HepG2 (cell line): Measurements from ENCODE around the gene ZSCAN20. TPM values are rescaled to one million over a fixed set of nuclear protein-coding genes. Genes with fewer than 3 reads are reported as not detected.

Source experiments
- FOSL2 ChIP-seq: sonication (generic); formaldehyde crosslinking; IDR thresholded peaks from 2 replicates; pipeline ENCODE4 v1.4.0; 2020; ENCODE audit warnings: missing genetic modification reagents
- FOXK1 ChIP-seq: sonication (generic); formaldehyde crosslinking; IDR thresholded peaks from 2 replicates; pipeline ENCODE4 v1.4.0; 2020; ENCODE audit warnings: low read depth, missing genetic modification reagents, borderline replicate concordance
- GABPA ChIP-seq, 2 experiments: IDR thresholded peaks; 2 replicates each; pipeline ENCODE4 v1.6.1; 2011 to 2016; ENCODE audit warnings: low read depth in 2 of 2, low read length in 1 of 2, missing biosample characterization in 1 of 2, missing genetic modification characterization in 1 of 2
- HNF4A ChIP-seq: sonication (generic); formaldehyde crosslinking; IDR thresholded peaks from 2 replicates; pipeline ENCODE4 v1.4.0; 2020; ENCODE audit warnings: missing genetic modification reagents
- HOMEZ ChIP-seq: IDR thresholded peaks from 2 replicates; pipeline ENCODE4 v1.6.1; 2016; ENCODE audit warnings: low read depth
- JUND ChIP-seq: sonication (generic); formaldehyde crosslinking; IDR thresholded peaks from 2 replicates; pipeline ENCODE4 v1.8.0; 2022; ENCODE audit warnings: mild to moderate bottlenecking, missing genetic modification reagents
- KDM5B ChIP-seq: sonication (generic); formaldehyde crosslinking; IDR thresholded peaks from 2 replicates; pipeline ENCODE4 v1.4.0; 2020; ENCODE audit warnings: missing genetic modification reagents, mild to moderate bottlenecking, borderline replicate concordance
- MYC ChIP-seq: sonication (generic); formaldehyde crosslinking; IDR thresholded peaks from 2 replicates; pipeline ENCODE4 v1.9.0; 2021; ENCODE audit warnings: missing genetic modification reagents, borderline replicate concordance
- PATZ1 ChIP-seq: sonication (generic); formaldehyde crosslinking; IDR thresholded peaks from 2 replicates; pipeline ENCODE4 v1.4.0; 2020; ENCODE audit warnings: missing genetic modification reagents
- RERE ChIP-seq: IDR thresholded peaks from 2 replicates; pipeline ENCODE4 v1.6.1; 2016; ENCODE audit warnings: low read depth, missing genetic modification reagents, missing compliant biosample characterization
- ZGPAT ChIP-seq: IDR thresholded peaks from 2 replicates; pipeline ENCODE4 v1.6.1; 2016; ENCODE audit warnings: mild to moderate bottlenecking
- ZNF10 ChIP-seq: sonication (generic); formaldehyde crosslinking; IDR thresholded peaks from 2 replicates; pipeline ENCODE4 v1.4.0; 2020; ENCODE audit warnings: mild to moderate bottlenecking, low read depth, missing genetic modification reagents, borderline replicate concordance
- ZNF652 ChIP-seq: IDR thresholded peaks from 2 replicates; pipeline ENCODE4 v1.6.1; 2016; ENCODE audit warnings: low read depth, borderline replicate concordance
- polyA plus RNA-seq, 8 experiments: library from polyadenylated mRNA; depleted of rRNA in 3 of 8; stranded (reverse) in 7 of 8; unstranded in 1 of 8; fragments of >200 nt; fragmentation: Illumina TruSeq in 4 of 8; extraction: Trizol in 4 of 8; gene quantifications; 2 replicates each; pipeline versions ENCODE4 v1.2.1 to v1.2.3, GENCODE V29; 2011 to 2016; ENCODE audit warnings: low read depth in 4 of 8, missing spikeins in 1 of 8, mixed read lengths in 1 of 8; ENCODE audit not compliant: insufficient read depth in 1 of 8
- total RNA-seq, 5 experiments: library from RNA; depleted of rRNA; stranded (reverse); fragments of >200 nt; fragmentation: Illumina TruSeq; extraction: Trizol; gene quantifications; 2 replicates each; pipeline ENCODE4 v1.2.3, GENCODE V29; 2016; ENCODE audit warnings: low read depth in 1 of 5

The ZSCAN20 gene
- total and polyA plus RNA-seq, 2 of the 13 experiments (the other 11 are each of a cell fraction or from before 2014, with no cell fraction given), result 1.1 to 2.8 TPM

- TF ChIP-seq ZNF652 (CRISPR knock-in tag), result no peak
- TF ChIP-seq JUND (CRISPR knock-in tag), result peak; percentile 90
- TF ChIP-seq GABPA (IDR thresholded peaks at IDR 0.05; ENCODE audit: low read depth, low read length), result no peak
- peak; percentile 47 for TF ChIP-seq GABPA (CRISPR knock-in tag; IDR thresholded peaks at IDR 0.05; ENCODE audit: low read depth)
- peak; percentile 39; the same call in 1 of the 2 replicates for TF ChIP-seq ZGPAT (CRISPR knock-in tag)
- peak; percentile 56; the same call in 1 of the 2 replicates for TF ChIP-seq FOXK1 (CRISPR knock-in tag)
- 0 out of 2 replicates have a peak, but pooled peaks have one; percentile 55 for TF ChIP-seq RERE
- no peak for TF ChIP-seq HNF4A
- TF ChIP-seq FOSL2 (CRISPR knock-in tag), result peak; percentile 98
- no peak for TF ChIP-seq ZNF10 (CRISPR knock-in tag)
- peak; percentile 70 for TF ChIP-seq PATZ1 (CRISPR knock-in tag)
- TF ChIP-seq MYC (CRISPR knock-in tag), result no peak
- TF ChIP-seq HOMEZ, result peak; percentile 37; the same call in 1 of the 2 replicates
- TF ChIP-seq KDM5B (CRISPR knock-in tag), result no peak
Observed at GRCh38 chr1:33433509-33434362, 38.7 kb upstream of the ZSCAN20 start (continued).
